ENCODE measurements around the gene CYP27B1.

Gene CYP27B1, protein sequence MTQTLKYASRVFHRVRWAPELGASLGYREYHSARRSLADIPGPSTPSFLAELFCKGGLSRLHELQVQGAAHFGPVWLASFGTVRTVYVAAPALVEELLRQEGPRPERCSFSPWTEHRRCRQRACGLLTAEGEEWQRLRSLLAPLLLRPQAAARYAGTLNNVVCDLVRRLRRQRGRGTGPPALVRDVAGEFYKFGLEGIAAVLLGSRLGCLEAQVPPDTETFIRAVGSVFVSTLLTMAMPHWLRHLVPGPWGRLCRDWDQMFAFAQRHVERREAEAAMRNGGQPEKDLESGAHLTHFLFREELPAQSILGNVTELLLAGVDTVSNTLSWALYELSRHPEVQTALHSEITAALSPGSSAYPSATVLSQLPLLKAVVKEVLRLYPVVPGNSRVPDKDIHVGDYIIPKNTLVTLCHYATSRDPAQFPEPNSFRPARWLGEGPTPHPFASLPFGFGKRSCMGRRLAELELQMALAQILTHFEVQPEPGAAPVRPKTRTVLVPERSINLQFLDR

DNA sequence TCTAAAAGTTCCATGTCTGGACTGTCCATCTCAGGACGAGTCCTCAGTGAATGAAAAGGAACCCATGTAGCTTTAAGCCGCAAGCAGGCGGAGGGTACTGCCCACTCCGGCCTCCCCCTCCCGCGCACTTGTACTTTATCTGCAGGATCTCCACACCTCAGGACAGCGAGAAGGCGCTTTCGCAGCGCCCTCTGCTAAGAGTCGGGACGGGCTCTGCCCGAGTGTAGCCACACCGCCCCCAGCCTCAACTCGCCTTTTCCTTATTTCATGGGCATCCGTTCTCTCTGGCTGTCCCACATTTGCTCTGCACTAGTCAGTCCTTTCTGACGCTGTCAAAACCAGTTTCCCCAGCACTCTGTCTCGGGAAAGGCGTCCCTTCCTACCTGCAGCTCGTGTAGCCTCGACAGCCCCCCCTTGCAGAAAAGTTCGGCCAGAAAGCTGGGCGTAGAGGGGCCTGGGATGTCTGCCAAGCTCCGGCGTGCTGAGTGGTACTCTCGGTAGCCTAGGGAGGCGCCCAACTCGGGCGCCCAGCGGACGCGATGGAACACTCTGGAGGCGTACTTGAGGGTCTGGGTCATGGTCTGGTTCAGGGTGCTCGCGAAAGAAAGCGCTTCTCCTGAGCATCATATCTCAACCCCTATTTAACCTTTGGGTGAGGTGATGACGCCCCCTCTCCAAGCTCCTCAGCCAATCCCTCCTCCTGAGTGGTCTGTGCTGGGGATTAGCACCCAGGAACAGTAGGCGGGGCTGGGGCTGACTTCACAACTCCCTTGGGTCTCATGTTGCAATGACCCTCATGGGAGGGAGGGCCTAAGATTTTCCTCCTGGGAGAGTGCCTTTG lies at the start of gene CYP27B1:
TSS of gene CYP27B1 (minus strand) at position 615 of the 841 bp plus-strand sequence. CDS start at position 578, 37 bp downstream.
- no peak for DNase-seq (ENCODE audit: low spot score)

DNA sequence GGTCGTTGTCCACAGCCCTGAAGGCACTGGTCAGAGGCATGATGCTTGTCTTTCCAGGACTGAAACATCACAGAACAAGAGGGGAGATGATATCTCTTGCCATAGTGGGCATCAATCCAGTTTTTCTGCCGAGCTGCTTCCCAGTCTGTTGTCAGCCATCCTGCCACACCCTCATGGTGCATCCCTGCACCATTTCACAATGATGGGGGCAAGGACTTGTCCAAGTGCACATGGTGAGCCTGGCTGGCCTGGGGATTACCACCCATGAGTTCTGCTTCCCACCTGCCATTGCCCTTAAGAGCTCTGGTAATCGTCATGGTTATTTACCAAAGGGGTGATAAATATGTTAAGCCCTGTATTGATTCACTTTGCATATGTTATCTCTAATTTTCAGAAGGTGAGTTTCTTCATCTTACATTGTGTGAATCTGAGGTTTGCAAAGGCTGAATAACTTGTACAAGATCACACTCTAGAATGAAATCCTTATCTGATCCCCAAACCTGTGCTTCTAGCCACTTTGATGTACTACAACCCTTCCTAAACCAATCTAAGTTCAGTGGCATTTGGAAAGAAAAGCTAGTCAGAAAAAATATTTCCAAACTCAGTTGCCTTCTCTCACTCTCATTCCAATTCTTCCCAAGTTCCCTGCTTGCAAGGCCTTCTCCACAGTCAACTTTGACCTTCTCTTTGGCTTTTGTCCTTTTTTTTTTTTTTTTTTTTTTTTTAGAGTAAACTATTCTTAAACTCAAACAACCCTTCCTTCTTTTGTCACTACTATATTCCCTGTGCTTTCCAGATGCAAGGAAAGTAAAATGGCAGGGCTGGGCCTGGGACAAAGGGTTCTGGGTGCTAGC lies 49.4 kb upstream of the CYP27B1 start:
- no peak for DNase-seq (ENCODE audit: low spot score)

DNA sequence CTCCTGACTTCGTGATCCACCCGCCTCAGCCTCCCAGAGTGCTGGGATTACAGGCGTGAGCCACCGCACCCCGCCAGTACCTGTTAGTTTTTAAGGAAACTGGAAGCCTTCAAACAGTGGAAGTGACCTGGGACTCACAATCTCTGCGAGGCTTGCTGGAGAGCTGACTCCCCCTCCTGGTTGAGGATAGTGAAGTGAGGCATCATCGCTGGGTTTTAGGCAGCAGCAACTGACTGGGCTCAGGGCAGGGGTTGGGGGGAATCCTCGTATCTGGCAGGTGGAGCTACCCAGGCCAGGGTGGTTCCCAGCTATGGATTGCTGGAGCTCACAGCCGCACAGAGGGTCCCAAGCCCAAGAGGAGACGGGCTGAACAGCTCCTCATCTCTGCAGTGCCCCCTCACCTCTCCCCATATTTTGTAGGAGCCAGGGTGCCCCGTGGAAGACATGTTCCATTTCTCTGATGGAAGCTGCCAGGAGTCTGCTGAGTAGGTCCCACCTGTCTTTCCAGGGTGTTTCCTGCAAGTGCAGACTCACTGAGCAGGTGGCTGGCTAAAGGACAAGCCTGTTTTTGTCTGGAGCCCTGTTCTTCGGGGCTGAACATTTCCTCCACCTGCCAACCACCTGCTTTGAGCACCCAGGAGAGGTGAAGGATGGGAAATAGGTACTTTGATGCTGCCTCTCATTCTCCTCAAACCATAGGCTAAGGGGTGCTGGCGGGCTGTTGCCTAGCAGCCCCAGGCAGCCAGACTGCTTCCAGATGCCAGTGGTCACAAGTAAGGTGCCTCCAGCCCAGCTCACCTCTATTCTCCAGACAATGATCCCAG lies 48.5 kb upstream of the CYP27B1 start:
- DNase-seq (ENCODE audit: low spot score) = no peak

DNA sequence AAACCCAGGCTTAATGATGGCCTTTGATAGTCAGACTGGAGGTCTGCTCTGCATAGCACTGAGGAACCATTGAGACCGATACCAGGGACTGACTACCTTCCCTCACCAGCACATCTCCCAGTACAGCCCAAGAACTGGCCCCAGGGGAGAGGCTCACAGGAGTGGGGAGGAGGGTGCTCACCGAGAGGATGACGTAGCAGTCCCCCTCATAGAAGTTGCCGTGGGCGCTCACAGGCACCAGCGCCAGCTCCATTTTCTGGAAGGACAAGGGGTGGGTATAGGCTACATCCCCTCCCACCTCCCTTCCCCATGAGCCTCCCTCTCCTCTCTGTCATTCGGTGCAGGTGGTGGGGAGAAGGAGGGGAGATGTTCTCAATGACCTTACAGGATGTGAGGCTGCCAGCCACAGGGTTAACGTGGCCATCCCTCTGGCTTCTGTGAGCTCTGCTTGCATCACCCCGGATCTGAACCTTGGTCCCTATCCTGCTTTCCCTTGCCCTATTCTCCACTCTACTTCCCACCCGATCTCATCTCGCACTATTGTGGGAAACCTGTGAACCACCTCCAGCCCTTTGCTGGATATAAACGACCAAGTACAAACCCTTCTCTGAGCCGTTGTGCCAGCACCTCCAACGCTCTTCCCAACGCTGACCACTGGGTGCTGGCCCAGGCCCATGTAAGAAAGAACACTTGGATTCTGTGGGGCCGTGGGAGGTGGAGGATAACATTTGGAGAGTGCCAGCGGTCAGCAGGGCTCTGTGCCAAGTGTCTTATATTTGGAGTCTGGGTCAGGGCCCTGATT lies 47.3 kb upstream of the CYP27B1 start:
- DNase-seq (ENCODE audit: low spot score) = no peak

DNA sequence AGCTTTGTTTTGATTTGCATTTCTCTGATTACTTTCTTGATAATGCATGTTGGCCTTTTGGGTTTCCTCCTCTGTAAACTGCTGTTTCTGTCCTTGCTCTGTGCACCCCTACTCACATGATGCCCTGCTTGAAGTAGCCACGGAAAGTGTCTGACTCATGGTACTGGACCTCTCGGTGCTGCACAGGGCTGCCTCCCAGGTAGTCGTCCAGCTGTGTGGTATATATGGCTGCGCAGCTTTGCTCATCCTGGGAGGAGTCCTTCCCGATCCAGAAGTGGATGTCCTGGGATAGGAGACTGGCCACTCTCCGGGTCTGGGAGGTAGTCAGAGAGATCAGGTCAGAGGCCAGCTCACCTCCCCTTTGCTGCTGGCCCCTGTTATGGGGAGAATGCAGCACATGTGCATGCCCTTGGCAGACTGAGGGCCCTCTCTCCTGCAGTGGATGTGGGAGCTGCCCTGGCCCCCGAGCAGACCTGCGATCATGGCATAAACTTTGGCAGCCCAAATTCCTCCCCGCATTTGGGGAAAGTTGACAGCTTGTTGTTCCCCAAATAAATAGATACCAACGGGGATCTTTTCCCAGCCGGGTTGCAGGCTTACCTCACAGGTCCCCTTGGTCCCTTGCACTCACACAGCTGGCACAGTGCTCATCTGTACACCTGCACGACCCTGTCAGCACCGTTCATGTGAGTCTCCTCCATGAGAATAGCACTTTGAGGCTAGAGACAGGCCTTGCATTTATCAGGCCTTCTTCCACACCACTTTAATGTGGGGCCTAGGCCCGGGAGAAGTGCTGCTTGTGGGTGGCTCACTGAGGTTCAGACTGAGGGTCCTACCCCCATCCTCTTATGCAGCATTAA lies 46.5 kb upstream of the CYP27B1 start:
- no peak for DNase-seq (ENCODE audit: low spot score)

DNA sequence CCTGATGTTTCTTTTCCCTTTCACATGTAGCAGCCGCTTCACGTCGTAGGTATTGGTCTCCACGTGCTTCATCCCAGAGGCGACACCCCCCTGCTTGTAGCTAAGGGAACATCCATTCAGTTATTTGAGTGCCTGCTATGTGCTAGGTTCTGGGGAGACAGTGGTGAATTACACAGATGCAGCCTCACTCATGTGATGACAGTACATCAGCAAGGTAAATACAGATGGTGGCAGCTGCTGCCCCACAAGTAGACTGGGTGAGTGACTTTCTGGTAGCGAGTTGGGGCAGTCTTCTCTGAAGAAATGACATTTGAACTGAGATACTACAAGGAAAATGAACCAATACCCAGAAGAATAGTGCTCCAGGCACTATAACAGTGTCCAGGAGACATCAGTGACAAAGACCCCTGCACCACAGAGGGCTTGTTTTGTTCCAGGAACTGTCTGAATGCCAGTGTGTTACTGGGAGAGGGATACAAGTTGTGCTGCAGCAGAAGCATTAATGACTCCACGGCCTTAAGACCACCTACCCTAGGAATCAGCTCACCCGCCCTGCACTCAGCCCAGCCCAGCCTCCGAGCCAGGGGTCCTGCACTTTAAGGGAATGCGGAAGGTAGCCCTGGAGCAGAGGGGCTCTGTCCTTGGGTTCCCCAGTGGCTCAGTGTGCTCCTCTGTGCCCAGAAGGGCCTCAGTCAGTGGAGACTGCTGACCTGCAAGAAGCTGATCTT lies 44.3 kb upstream of the CYP27B1 start:
- no peak for DNase-seq (ENCODE audit: low spot score)

DNA sequence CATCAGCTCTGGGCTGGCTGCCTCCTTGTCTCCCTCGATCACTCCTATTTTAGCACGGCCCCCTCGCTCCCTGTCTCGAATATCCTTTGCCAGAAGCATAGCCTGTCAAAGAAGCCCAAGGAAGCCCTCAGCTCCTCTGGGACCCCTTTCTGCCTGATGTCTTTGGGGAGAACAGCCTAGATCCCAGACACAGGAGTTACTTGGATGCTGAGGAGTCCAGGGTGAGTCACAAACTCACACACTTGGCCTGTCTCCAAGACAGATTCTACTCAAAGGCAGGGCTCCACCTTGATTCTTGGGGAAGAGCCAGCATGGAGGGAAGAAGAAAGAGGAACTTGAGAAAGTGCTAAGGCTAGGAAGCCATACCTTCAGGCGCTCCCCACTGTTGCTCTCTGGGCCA lies 43.6 kb upstream of the CYP27B1 start:
- no peak for DNase-seq (ENCODE audit: low spot score)

DNA sequence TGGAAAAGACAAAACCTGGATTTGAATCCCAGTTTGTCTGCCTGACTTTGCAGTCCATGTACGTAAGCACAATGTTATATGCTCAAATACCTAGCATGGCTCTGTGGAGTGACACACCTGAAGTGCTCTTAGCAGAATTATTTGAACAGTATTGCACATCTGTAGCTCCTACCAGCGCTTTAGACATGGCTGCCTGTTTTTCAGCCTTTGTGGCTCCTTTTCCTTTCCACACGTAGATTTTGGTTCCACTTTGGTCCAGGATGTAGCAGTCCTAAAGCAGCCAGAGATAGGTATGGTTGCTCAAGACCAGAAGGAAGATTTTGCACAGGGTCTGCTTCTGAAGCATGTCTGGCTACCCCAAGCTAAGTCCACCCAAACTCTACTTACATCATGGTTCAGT lies 42.5 kb upstream of the CYP27B1 start:
- DNase-seq (ENCODE audit: low spot score) = no peak

DNA sequence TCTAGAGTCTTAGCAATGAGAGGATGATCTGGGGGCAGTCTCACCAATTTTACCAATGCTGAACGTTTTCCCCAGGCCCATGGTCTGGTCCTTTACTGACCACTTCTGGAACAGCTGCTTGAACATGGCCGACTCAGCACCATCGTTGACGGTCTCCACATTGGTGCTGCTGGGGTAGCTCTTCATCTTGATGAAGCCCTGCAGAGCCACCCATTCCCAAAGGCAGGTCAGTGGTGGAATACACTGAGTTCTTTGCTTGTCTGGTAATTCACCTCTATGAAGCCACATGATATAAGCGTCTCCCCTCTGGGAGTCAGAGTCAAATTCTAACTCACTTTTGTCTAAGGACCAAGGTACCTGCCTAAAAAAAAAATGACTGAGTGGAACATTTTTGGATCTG lies 41.5 kb upstream of the CYP27B1 start:
- no peak for DNase-seq (ENCODE audit: low spot score)

DNA sequence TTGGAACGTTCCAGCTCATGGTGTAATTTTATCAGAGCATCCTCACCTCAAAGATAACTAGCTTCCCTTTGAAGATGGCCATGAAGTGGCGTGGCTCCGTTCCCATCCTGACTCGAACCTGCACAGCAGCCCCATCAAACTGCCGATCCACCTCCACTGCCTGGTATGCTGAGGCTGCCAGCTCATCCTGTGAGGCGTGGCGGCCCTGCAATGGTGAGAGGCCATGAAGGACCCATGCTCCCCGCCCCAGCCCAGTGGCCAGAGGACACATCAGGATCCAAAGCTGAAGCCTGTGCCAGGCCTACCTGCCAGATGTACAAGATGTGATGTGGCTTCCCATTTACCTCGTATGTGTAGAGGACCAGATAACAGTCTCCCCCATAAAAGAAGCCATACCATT lies 40.4 kb upstream of the CYP27B1 start:
- DNase-seq (ENCODE audit: low spot score) = no peak

DNA sequence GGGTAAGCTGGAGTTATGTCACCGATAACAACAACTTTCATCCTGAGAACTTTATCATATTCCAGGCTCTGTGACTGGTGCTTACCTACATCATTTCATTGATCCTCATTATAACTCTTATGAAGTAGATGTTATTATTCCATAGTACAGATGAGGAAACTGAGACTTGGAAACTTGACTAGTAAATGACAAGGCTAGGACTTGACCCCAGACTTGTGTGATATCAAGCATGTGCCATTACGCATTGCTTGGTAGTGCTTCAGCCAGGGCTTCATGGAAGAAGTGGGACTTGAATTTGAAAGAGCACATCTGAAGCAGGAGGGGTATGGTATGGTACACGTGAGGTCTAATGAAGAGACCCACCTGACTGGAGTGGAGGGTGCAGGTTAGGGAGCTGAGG lies 39.8 kb upstream of the CYP27B1 start:
- DNase-seq (ENCODE audit: low spot score) = no peak

DNA sequence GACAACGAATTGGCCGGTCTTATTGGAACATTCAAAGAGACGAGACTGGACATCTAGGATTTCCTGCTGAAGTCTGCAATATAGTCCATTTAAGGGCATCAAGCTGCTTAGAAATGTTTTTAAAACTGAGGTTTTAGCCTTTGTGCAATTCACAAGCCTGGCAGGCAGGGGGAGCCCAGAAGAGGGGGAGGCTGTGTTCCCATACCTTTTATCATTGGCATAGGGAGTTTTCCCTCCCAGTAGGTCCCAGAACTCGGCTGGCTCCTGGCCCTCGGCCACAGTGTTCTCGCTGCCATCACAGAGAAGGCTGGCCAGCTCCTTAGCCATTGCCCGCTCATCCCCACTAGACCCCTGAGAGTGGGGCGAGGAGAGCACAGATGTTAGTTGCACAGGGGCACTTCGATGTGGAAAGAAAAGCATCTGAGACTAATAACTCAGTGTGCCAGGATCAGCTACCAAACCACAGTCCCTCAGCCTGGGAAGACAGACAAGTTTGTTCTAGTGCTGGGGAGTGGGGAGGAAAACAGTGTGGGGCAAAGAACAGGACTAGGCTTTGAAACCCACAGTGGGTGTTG lies 36.5 kb upstream of the CYP27B1 start:
- DNase-seq (ENCODE audit: low spot score) = peak; percentile 47

DNA sequence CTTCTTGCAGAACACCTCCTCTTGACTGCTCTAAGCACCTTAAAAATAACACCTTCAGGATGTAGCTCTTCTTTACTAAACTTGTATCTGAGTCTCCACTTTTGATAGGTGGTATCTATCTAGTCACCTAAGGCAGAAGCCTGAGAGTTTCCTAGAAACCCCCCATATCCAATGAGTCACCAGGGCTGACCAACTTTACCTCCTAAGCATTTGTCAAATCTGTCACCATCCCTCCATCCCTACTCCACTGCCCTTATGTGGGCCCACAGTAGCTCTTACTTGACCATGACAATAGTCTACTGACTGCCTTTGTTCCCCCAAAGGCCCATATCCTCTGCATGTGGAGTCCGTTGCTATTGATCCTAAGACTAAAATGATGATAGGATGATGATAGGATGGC lies 35.7 kb upstream of the CYP27B1 start:
- DNase-seq (ENCODE audit: low spot score) = no peak

DNA sequence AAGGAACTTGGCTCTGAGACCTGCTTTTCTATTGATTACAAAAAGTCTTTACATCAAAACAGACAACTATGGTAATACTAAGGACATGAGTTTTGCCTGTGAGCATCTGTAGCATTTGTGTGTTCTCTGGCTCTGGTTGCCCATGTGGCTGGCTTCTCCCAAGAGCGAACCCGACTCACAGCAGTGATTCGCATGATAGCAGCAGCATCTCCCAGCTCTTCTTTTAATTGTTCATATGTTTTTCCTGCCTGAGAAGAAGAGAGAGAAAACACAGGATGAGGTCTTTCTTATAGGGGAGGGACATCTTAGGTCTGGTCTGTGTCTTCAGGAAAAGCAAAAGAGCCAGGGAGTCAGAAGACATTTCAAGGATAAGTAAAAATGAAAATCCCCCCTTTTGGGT lies 34.1 kb upstream of the CYP27B1 start:
- no peak for DNase-seq (ENCODE audit: low spot score)

DNA sequence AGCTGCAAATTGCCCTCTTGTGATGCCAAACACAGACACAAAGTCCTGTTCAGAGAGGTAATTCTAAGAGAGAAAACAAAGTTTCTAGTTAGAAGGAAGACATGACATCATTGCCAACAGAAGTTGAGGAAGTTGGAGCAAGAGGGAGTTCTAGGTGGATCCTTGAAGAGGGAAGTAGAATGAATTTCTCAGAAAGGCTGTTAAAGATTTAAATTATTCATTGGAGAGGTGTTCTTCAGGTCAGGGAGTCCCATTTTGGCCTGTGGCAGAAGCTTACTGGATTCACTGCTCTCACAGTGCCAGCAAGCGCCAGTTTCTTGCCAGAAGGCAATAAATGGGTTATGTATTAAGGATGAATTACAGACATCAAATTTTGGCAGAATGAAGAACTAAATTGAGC lies 31.1 kb upstream of the CYP27B1 start:
- DNase-seq (ENCODE audit: low spot score) = no peak

DNA sequence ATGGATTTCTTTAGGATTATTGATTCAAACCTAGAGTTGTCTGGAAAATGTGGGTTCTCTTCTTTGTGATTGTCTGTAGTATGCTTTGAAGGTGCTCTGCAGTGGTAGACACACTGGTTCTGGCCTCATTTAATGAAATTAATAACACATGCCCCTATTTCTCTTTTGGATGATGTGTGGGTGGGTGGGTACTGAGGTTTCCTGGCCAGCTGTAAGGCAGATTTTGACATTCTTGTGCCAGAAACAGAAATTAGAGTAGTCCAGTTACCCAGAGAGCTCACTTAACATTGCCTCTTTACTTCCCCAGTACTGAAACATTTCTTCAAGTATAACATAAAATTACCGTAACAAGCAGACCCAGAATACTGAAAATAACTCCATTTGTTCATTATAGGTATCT lies 30.1 kb upstream of the CYP27B1 start:
- no peak for DNase-seq (ENCODE audit: low spot score)

DNA sequence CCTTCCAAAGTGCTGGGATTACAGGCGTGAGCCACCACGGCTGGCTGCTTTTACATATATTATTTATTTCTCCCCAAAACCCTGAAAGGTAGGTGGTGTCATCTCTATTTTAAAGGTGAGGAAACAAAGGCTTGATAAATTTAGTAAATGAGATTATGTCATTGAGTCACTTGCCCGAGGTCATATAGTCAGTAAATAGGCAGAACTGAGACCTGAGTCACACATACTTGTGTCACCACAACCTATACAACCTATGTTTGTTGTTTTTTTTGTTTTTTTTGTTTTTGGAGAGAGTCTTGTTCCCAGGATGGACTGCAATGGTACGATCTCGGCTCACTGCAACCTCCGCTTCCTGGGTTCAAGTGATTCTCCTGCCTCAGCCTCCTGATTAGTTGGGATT lies 28.5 kb upstream of the CYP27B1 start:
- DNase-seq (ENCODE audit: low spot score) = no peak

DNA sequence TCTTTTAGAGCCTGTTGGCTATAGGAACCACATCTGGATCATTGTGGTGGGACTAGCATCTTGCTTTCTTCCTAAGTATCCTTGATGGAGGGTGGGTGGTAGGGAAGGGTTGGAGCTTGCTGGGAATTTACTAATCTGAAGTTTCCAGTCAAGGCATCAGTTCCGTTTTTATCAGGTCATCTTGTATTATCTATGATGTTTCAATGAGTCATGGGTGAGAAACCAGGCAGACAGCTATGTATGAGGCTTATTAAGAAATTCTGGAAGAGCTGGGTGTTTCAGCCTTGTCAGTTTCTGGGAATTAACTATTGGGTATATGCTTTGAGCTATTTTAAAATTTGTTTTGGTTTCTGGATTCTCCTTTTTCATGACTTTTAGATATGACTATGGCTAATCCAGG lies 27.0 kb upstream of the CYP27B1 start:
- no peak for DNase-seq (ENCODE audit: low spot score)
